IPS-11a (cell line): ENCODE measurements around the gene ADAMTSL2.

ENCODE experiments used
- H3K4me3 ChIP-seq: one replicate; pipeline ENCODE4 v1.5.1; 2013; ENCODE audit warnings: low read depth, low read length, control low read depth

The ADAMTSL2 gene

GRCh38 chr9:133584559-133585476 lies 50.3 kb downstream of the ADAMTSL2 start:
- no peak overlapping the region for H3K4me3 ChIP-seq

DNA sequence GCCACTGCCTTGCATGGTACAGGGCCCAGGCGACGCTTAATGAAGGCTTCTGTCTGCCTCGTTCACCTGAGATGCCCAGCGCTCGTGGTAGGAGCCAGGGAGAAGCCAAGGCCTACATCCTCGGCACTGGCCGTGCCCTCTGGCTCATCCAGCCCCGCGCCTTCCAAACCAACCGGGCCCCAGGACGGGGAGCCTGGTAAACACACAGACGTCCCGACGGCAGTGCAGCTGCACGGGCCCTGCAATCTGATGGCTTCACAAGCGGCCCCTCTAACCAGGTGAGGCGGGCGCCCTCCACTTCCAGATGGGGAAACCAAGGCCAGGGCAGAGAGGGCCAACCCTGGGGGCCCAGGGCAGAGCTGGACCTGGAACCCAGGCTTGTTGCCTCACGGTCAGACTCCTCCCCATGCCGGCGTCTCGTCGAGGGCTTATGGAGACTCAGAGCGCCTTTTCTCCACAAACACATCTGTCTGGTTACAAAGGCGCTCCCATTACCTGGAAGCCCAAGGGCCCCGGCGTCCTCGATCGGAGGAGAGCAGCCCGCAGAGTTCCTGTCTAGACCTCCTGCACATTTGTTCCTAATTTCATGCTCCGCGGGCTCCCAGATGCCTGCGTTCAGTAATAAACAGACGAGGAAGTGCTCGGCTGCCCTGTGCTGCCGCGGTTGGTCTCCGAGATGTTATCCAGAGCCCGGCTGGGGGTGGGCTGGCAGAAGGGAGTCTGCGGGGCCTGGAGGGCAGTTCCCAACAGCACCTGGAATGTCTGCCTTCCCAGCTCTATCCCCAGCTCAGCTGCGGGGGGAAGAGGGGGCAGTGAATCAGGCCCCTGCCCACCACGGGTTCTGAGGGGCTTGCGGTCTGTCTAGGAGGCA lies 51.2 kb downstream of the ADAMTSL2 start:
- no peak overlapping the region for H3K4me3 ChIP-seq

GRCh38 chr9:133587051-133587450 lies 52.5 kb downstream of the ADAMTSL2 start:
- H3K4me3 ChIP-seq, result no peak overlapping the region

DNA sequence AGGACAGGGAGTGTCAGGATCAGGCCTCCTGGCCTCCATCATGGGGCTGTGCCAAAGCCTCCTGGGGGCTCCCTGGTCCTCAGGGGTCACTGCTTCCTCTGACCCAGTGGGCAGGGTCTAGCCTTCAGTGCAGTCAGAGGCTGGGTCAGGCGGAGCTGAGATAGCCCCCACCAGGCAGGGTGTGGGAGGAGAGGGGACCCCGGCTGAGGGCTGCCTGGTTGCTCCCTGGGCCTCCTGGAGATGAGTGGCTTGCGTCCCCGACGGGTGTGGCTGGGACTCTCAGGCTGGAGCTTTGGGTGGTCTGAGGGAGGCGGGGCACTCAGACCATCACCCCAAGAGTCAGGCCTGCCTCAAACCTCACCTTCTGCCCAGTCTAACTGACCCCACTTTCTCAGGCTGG lies 53.0 kb downstream of the ADAMTSL2 start:
- H3K4me3 ChIP-seq, result no peak overlapping the region

DNA sequence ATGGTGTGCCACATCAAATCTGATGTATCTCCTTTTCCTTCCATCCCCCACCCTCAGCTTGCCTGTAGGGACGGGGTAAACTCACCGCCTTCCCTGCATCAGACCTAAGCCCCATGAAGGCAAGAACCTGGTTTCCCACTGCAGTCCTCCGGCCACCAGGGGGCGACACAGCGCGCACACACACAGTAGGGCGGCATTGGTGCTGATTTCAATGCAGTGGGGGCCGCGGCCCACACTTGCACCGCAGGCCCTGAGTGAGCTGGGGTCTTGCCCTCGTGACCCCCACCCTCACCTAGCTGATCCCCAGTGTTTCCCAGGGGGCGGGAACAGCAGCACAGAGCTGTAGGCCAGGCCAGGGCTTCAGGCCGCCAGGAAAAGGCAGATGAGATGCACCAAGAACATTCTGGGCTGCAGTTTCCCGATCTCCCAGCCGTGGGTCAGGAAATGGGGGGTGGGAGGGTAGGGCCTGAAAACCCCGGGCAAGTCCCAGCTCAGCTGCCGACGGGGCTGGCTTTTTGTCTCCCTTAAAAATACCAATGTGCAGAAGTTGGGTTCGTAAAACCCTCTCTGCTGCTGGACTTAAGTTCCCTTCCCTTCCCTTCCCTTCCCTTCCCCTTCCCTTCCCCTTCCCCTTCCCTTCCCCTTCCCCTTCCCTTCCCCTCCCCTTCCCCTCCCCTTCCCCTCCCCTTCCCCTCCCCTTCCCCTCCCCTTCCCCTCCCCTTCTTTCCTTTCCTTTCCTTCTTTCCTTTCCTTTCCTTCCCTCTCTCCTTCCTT lies 55.1 kb downstream of the ADAMTSL2 start:
- H3K4me3 ChIP-seq, result no peak overlapping the region

DNA sequence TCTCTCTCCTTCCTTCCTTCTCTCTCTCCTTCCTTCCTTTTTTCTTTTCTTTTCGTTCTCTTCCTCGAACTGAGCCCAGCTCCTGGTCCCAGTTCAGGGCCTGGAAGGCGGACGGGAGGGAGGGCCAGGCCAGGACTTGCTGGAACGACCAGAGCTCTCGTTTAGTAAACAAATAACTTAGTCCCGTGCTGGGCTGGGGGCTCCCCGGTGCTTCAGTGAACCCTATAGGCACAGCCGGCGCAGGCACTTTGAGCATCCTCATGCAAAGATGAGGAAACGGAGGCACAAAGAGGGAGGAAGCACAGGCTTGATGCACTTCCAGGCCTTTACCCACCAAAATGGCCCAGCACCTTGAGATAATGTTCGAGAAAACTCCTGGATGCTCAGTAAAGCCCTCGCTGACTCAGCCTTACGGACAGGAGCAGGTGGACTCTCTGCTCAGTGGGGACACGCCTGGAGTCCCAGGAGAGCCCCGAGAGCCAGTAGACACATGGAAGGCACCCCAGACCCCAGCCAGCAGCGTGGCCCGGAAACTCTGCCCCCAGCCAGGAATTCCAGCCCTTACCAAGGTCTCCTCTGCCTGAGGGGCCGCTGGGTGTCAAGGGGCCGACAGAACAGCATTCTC lies 55.8 kb downstream of the ADAMTSL2 start:
- no peak overlapping the region for H3K4me3 ChIP-seq

DNA sequence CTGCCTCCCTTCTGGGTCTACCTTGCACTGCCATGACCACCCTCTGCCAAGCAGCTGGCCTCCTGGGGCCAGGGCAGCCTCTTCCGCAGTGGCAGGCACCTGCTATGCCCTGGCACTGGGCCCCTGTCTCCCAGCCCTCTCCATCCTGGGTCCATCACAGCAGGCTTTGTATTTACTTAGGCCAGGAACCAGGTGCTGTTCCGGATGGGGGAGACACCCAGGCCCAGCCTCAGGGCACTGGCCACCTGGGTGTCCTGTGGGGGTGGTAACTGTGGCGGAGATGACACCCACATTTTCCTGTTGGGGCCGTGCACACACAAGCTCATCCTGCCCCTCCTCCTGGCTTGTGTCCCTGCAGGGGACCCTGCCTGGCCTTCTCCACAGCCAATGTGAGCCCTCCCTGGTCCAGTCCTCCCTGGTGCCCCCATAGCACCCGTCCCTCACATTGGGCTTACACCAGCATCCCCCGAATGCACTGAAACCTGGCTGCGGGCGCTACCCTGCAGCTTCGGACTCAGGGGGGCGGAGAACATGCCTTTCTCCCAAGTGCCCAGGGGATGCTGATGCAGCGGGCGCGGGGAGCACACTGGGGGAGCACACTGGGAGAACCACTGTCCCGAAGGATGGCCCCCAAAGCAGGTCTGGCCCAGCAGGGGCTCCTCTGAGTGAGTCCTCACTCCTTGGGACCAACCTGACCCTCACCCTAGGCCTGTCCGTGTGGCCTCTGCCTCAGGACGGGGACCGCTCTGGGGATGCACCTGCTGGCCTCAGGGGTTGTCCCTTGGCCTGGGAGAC lies 56.8 kb downstream of the ADAMTSL2 start:
- H3K4me3 ChIP-seq, result no peak overlapping the region

GRCh38 chr9:133591985-133592384 lies 57.5 kb downstream of the ADAMTSL2 start:
- H3K4me3 ChIP-seq, result no peak overlapping the region

GRCh38 chr9:133592731-133593409 lies 58.4 kb downstream of the ADAMTSL2 start:
- H3K4me3 ChIP-seq, result no peak overlapping the region

GRCh38 chr9:133593587-133594253 lies 59.2 kb downstream of the ADAMTSL2 start:
- no peak overlapping the region for H3K4me3 ChIP-seq

DNA sequence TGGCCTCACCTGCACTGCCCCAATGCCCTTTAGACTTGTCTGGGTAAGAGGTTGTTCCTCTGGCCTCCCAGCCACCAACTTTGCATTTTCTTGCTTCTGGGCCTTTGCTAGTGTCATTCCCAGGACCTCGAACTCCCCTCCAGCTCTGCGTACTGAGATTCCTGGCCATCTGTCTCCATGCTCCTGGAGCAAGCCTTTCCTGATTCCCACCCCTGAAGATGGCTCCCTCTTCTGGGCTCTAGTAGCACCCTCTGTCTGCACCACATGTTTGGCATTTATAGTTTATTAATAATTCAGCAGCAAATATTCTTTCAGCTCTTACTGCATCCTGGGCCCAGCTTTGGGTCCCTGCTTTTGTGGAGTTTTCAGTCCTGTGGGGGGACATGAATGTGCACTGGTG lies 59.8 kb downstream of the ADAMTSL2 start:
- H3K4me3 ChIP-seq, result no peak overlapping the region

- H3K4me3 ChIP-seq, result no peak overlapping the region
Observed at GRCh38 chr9:133595910-133596309, 61.4 kb downstream of the ADAMTSL2 start.

- no peak overlapping the region for H3K4me3 ChIP-seq
Observed at GRCh38 chr9:133597316-133597957, 62.9 kb downstream of the ADAMTSL2 start.

DNA sequence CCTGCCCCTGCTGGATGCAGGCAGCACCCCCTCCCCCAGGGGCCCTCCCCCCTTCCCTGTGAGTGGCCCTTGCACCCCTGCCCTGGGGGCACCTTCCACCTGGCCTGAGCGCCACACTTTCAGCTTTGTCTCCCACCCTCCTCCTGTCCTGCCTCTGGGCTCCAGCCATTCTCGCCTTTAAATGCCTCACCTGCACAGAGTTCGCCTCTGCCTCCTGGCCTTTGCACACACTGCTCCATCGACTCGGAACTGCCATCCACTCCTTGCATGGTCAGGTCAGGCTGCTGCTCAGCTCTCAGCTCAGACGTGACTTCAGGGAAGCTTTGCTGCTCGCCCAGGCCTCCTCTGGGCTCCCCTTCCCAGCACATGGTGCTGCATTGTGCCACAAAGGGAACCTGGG lies 64.5 kb downstream of the ADAMTSL2 start:
- H3K4me3 ChIP-seq, result no peak overlapping the region

GRCh38 chr9:133599470-133600173 lies 65.1 kb downstream of the ADAMTSL2 start:
- H3K4me3 ChIP-seq, result no peak overlapping the region

DNA sequence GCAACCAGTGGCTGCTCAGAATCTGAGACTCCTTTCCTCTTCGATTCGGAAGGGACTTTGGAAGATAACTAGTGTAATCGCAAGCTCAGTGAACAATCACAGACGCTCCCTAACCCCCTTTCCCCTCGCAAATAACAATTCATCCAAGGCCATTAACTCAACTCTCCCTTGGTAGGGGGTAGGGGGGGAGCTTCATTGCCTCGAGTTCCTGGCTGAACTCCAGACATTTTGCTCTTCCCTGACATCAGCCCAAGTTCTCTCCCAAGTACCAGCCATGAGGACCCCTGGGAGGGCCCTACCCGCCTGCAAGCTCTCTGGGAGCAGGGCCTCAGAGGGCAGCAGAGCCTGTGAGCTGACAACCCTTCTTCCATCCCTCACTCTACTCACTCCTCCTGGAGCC lies 66.2 kb downstream of the ADAMTSL2 start:
- H3K4me3 ChIP-seq, result no peak overlapping the region

DNA sequence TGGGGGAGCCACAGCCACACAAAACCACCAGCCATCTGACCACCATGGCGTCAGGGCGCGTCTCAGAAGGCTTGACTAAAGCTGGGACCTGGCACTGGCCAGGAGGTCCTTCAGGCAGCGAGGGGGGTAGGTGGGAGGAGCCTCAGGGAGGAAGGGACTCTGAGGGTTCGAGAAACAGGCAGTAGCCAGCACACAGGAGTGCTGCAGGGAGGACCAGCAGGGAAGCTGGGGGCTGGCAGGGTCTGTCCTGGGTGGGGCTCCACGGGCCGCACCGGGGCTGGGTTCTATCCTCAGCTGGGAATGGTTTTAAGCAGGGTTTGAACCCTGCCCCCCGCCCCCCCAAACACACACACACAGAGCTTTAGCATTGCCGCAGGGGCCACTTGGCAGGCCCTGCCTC lies 67.2 kb downstream of the ADAMTSL2 start:
- H3K4me3 ChIP-seq, result no peak overlapping the region

GRCh38 chr9:133602277-133602676 lies 67.8 kb downstream of the ADAMTSL2 start:
- no peak overlapping the region for H3K4me3 ChIP-seq
